IPS-NIHi11 (cell line): ENCODE results near the gene CASP4.
"Not testable (repeated sequence)": the region's sequence is repeated elsewhere in the genome, so short reads cannot be mapped to it uniquely, and the experiment has no call there.

Experiments
- DNase-seq: peaks from one replicate; pipeline ENCODE4 v3.0.0; 2012; ENCODE audit warnings: mixed read lengths, low spot score

Gene CASP4

DNA sequence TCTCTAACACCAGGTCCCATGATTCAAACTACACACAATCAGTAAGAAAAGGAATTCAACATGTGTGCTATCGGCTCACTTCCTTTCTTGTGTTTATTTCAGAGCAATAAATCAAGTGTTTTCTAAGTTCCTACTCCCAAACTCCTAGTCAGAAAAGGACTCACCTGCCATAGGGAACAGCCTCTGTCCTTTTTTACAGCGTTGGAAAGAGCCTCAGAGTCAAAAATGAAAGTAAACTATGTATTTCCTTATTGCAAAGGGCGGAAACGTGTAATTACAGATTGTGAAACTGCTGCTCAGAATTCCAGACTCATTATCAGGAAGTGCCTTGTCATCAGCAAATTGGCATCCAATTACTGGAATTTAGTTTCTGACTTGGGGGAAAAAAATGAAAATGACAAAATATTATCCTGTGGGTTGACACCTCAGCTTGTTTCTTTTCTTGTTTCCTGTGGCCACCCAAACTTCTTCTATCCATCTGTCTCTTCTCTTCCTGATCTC lies at the start of gene CASP4:
Gene CASP4, minus strand, starts transcription at position 220 of the 501 bp plus-strand sequence. Its CDS starts 49 bp downstream, at position 171.
- DNase-seq: no peak

DNA sequence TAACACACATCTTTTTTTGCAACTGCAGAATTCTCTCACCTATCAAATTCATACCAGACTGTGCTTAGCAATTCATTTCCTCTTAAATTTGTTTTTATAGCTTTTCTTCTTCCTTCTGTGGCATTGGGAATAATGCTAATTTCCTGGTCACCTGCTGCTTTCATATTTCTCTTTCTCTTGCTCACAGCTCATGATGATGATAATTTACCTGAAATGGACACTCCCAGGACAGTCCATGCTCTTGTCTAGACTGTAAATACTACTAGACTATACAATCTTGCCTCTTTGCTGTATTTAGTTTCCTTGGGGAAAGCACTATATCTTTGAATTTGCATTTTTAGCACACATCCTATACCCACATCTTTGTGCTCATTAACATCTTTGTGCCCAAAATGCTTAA lies 39.1 kb upstream of the CASP4 start:
- DNase-seq: no peak

DNA sequence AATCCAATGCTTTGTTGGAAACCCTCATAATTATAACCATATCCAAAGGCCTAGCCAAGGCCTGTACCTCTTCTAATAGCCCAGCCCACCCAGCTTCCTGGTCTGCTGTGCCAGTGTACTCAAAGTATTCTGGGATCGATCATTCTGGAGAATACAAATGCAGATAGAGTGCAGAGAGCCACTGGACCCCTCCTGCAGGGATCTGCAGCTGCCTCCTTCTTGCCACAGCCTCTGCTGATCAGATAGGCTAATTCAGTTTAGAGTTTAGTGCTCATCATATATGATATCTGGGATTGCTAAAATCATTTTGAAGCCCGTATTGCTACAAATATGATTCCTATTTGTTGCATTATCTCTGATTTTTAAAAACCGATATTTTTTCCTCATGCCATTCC lies 37.1 kb upstream of the CASP4 start:
- no peak for DNase-seq

DNA sequence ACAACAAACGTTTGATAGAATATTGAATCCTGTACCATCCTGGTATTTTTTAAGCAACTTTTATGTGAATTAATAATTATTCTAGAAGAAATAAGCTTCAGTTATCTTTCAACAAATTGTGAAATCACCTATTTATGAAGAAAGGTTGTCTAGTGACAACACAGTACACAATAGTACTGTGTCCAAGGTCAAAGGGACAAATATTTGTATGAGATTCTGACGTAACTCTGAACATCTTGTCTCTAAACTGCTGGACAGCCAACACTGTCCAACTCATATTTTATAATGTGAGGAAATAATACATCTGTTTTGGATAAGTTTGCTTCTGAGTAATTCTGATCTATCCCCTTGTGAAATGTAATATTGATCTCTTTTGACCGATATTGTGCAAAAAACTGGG lies 35.6 kb upstream of the CASP4 start:
- no peak for DNase-seq

DNA sequence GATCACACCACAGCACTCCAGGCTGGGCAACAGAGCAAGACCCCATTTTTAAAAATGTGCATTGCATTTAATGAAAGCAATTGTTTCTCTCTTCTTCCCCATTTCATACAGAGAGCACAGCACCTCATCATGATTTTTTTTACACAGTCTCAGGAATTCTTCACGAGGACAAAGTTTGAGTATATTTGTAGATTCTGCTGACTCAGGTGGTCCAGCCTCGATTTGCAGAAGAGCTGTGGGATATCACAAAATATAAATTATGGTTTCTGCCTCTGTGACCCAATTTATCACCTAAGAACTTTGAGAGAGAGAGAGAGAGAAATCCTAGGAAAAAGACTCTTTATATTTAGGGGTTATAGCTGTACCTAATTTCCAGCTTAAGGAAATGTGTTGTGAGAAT lies 34.8 kb upstream of the CASP4 start:
- DNase-seq: no peak

DNA sequence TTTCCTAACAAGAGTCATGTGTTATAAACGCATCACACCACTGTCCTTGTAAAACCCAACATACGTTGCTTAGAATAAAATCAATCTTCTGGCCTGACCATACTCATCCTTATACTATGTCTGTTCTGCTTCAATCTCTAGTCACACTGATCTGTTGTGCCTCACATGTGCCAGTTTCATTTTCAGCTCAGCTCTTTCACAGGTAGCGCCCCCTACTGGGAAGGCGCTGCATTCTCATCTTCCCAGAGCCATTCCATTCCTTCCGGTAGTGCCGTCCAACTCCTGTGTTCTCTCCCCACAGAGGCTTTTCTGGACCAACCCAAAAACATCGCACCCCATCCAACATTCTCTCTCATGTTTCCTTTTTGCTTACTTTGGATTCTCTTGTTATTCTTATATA lies 32.4 kb upstream of the CASP4 start:
- DNase-seq: peak; percentile 53

DNA sequence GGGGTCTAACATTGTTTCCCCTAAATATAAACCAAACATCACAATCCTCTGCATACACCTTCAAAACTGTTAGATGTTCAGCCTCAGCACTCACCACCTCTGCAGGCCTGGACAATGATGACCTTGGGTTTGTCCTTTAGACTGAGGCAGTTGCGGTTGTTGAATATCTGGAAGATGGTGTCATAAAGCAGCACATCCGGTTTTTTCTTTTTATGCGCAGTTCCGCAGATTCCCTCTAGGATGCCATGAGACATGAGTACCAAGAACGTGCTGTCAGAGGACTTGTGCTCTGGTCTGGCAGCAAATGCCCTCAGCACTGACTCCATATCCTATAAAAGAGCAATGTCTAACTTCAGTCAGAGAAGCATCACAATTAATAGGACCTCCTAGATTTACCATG lies 31.8 kb upstream of the CASP4 start:
- DNase-seq: peak; percentile 14

DNA sequence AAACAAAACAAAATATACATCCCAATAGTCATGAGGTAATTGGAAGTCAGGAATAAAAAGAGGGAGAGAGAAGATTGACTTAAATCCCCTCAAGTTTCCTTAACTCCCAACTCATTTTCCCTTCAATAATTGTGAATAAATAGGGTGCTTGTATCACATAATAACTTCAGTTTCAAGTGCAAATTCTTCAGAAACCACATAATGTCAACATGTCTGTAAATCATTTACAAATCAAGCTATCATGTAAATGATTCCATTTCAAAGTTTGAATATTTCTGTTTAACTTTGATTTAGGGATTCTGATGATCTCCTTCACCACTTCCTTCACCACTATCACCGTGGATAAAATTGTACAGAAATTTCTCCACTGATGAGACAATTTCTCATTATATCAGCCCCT lies 31.3 kb upstream of the CASP4 start:
- no peak for DNase-seq

DNA sequence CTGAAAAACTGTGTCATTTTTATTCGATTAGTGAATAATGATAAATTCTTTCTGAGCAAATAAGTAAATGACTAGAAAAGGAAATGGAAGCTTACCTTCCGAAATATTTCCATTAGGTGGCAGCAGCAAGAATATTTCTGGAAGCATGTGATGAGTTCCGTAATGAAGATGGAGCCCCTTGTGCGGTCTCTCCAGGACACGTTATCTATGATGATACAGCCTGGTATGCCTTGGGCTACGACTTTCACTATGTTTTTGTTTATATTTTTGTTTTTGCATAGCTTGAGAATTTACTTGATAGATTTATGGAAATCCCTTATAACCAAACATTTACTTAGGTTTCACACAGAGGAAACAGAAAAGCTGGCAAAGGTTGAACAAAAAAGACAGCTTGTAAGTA lies 28.9 kb upstream of the CASP4 start:
- DNase-seq: no peak

DNA sequence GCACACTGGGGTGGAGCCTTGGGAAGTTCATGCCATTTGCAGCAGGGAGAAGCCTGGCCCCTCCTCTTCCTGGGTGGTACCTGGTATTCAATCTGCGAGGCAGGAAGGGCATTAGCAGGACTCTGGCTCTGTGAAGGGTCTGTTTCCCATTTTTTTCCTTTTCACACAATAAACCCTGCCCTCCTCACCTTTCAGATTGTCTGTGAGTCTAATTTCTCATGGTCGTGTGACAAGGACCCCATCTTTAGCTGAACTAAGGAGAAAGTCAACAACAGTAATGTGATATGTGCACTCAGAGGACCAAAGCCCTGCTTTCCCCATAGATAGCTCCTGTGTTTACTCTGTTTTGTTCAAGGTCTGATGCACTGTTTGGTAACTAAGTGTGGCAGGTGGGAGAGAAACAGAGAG lies 26.6 kb upstream of the CASP4 start:
- no peak for DNase-seq

DNA sequence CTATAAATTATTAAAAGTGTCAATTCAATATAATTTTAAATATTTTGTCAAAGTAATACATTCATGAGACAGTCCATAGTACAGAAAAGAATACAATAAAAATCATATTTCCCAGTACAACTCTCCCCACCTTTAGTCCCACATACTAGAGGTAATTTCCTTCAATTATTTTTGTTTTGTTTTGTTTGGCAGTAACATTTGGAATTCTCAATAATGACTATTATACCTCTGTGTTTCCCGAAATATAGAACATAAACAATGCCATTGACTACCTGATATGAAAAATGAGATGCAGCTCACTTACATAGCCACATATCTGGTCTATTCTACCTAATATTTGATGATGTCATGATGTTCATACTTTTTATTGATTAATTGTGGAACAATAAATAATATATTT lies 24.4 kb upstream of the CASP4 start:
- no peak for DNase-seq

DNA sequence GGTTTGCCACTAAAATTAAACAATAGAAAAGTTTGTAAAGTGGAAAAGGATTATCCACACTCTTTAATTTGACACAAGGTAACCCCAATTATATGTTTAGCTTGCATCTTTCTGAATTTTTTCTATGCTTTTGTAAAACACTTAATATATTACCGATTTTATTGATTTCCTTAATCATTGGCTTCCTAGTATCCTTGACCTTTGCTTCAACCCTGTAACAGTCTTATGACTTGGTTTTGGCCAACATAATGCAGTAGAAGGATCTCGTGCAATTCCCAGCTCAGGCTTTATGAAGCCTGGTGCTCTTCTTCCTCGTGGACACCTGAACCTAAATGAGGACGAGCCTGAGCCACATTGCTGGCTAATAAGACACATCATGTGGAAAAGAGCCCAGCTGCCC lies 23.6 kb upstream of the CASP4 start:
- no peak for DNase-seq

DNA sequence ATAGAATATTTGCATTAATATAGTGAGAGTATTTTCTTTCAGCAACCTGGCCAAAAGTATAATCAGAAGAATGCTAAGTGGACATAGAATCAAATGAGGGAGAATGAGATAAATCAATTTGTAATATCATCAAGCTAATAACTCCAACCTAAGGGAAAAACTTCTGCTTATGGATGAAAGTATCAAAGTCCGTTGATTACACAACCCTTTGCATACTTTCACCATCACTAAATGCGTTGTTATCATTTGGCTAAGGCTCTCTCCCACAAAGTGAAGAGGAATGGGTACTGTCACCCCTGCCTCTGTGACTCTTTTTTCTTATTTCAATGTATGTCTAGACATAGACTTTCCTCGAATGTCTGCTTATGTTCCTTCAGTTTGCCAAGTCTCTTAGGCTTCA lies 16.4 kb upstream of the CASP4 start:
- no peak for DNase-seq

DNA sequence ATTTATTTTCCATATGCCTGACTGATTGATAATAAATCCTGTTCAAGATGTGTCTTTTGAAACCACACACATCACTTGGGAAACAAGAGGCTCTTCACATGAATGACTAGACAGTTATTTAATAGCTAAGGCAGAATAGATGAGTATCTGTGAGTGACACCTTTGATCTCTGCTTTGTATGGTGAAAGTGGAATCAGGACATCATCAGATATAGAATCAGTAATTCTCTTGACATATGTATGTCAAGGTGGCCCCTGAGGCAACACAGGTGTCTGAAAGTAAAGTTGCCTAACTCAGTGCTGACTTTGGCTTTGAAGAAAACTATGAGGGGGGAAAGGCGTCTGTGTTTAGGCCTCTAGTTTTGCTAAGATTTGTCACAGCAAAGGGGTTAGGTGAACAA lies 11.5 kb upstream of the CASP4 start:
- no peak for DNase-seq

DNA sequence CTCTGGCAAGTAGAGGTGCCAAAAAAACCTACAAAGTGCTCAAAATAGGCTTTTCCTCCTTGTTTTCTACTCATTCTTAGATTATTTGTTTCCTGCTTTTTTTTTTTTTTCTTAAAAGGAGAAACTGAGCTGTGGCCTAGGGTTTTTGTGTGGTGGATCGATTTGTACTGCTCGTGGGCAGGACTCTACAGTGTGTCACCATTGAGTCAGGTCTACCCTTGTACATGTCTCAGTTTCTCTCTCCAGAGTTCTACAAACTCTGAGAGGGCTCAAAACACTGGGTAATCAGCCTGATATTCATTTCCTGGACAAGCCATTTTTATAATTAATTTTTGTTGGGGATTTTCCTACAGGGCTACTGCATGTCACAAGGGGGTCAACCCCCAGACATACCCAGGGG lies 5.2 kb upstream of the CASP4 start:
- DNase-seq: no peak

DNA sequence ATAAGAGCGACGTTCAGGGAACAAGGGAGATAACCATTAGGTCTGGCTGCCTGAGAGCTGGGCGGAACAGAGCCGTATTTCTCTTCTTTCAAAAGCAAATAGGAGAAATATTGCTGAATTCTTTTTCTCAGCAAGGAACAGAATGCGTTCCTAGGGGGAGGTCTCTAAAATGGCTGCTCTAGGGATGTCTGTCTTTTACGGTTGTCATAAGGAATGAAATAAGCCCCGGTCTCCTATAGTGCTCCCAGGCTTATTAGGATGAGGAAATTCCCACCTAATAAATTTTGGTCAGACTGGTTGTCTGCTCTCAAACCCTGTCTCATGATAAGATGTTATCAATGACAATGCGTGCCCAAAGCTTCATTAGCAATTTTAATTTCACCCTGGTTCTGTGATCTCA lies 4.5 kb upstream of the CASP4 start:
- not testable (repeated sequence) for DNase-seq

DNA sequence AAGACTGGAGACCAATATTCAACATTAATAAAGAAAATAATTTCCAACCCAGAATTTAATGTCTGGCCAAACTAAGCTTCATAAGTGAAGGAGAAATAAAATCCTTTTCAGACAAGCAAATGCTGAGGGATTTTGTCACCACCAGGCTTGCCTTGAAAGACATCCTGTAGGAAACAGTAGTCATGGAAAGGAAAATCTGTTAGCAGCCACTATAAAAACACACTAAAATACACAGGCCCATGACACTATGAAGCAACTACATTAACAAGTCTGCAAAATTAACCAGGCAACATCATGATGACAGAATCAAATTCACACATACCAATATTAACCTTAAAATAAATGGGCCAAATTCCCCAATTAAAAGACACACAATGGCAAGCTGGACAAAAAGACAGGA lies 2.4 kb upstream of the CASP4 start:
- DNase-seq: no peak

DNA sequence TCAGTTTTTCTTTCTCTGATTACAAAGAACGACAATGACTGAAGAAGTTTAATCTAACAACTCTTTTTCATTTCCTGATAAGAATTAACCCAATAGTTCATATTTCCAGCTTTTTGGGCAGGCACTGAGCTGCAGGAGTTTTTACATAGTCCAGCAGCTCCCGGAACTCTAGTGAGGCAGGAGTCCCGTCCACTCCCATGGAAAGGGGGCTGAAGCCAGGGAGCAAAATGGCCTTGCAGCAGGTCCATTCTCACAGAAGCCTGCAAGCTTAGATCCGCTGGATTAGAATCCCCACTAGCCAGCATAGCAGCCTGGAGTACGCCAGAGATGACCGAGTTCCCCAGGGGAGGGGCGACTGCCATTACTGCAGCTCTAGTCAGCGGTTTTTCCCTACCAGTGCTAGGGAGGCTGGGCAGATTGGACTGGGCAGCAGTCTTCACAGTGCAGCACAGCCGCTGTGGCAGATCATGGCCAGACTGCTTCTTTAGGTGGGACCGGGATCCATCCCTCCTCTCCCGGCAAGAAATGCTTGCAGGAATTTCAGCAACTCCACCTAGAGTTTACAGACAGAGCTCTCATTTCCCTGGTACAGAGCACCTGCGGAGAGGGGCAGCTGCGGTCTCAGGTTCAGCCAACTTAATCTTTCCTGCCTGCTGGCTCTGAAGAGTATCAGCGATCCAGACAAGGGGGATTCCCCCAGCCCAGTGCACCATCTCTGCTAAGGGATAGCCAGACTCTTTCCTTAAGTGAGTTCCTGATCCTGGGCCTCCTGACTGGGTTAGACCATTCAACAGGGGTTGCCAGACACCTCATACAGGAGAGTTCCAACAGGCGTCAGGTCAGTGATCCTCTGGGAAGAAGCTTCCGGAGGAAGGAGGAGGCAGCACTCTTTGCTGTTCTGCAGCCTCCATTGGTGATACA lies 742 bp upstream of the CASP4 start:
- DNase-seq: peak; percentile 48

DNA sequence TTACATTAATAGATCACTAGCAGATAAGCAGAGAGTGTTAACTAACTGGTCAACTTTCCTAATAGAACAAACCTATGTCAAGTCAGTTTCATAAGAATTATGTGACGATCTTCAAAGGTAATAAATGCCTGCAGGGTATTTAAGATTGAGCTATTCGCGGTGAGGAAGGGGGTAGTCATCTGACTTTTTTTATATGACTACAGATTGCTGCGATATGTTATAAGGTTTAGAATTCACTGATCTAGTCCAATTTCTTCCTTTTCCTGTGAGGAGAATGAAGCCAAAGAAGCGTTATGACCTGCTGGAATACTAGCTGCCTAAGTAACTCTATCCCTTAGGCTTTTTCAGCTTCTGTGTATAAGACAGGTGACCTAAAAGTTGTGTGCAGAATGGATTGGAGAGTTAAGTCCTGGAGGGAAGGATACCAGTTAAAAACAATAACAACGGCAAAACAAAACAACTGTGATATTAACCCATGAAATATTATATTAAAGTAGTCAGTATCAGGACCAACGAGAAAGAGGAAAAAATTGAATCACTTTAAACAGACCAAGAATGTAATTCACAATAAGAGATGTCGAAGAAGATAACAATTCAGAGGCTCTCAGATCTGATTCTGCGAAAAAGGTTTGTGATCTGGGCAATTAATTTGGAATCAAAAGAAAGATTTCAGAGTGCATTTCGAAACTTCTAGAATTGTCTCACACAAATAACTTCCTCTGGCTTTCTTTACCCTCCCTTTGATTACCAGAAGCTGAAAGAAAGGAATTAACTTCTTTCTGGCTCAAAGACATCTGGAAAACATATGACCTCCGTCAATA lies 630 bp downstream of the CASP4 start:
- DNase-seq: no peak

DNA sequence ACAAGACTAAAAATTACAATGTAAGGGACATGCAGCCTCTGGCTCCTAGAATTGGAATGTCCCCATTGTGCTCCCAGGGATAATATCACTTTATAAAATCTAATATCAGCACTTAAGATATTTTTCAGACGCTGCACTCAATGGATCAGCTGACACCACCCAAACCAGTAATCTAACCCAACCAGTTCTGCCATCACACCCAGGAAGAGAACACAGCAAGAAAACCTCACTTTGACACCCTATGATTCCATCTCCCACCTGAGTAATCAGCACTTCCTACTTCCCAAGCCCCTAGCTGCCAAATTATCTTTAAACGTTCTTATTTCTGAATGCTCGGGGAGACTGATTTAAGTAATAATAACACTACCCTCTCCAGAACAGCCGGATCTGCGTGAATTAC lies 2.6 kb downstream of the CASP4 start:
- DNase-seq: no peak

DNA sequence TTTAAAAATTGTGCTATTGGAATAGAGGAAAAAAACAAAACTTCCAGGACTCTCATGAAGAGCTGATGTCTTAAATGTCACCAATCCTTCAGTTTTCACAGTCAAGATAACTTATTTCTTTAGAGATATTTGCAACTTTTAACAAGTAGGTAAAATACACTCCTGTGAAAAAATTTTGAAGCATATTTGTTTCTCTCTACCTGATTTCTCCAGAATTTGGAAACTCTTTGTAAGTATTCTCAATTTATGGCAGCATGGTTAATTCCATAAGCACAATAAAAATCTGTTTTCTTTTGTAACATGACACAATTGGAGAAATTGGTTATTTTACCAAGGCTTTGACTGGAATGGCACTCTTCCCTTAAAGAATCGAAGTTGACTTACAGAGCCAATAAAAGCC lies 4.1 kb downstream of the CASP4 start:
- DNase-seq: no peak

DNA sequence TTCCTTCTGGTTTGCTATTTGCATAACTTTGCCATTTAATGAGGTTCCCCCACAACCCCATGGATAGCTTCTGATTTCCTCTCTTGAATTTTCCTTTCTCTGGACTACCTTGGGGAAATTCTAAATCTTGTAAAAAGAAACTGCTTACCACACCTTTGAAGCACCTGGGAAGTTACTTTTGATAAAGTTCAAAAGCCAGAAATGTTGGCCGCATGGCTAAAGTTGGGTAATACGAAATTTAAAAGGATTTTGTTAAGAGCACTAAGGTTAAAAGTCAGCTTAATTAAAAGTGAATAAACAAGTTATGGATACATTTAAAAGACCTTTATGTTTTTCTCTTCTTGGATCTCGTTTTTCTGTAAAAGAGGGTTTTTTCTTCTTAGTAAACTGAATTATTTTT lies 5.5 kb downstream of the CASP4 start:
- DNase-seq: no peak

DNA sequence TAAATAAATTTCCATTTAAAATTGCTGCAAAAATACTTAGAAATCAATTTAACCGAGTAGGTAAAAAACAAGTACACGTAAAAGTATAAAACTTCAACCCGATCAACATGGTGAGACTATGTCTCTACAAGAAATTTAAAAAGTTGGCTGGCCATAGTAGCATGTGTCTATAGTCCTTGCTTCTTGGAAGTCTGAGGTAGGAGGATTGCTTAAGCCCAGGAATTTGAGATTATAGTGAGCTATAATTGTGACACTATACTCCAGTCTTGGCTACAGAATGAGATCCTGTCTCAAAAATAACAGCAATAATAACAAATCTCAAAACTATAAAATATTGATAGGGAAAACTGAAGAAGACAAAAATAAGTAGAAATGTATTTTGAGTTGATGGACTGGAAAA lies 11.1 kb downstream of the CASP4 start:
- no peak for DNase-seq
